Activated effector memory CD4-positive, alpha-beta T cell treated with anti-CD3 and anti-CD28 coated beads, Interleukin-2, amount 50 U/mL, for 16 hours (primary cell): ENCODE measurements around the gene ARHGEF7.
"Not testable (repeated sequence)": the region's sequence is repeated elsewhere in the genome, so short reads cannot be mapped to it uniquely, and the experiment has no call there.

ENCODE experiments used
- DNase-seq: peaks from one replicate; pipeline ENCODE4 v3.0.0-alpha.2; 2020

Gene ARHGEF7

DNA sequence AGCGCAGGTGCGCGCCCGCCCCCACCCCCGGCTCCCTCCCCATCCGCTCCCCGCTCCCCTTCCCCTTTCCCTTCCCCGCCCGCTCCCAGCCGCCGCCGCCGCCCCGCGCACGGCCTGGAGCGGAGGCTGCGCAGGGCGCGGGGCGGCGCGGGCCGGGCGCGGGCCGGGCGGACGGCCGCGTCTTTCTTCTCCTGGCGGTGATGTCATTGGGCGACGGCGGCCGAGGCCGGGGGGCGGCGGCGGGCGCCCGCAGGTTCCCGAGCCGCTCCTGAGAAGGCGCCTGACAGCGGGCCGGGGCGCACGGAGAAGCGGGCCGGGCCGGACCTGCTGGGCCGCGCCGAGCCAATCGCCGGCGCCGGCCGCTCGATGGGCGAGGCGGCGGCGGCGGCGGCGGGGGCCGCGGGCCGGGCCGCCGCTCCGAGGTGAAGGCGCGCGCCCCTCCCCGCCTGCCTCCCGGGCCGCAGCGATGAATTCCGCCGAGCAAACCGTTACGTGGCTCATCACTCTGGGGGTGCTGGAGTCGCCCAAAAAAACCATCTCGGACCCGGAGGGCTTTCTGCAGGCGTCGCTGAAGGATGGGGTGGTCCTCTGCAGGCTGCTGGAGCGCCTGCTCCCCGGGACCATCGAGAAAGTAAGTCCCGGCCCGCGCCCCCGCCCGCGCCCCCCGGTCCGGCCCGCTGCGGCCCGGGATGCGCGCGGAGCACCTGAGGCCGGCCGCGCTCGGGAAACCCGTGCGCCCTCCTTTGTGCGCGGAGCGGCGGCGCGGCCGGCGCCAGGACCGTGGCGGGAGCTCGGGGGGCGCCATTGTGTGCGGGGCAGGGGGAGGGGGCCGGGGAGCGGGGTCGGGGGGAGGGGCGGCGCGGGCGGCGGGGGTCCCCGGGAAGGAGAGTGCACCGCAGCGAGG is at the start of gene ARHGEF7:
Gene ARHGEF7 (plus strand): TSS at position 250 of the 904 bp plus-strand sequence. CDS start 217 bp downstream, at position 467.
- no peak for DNase-seq

GRCh38 chr13:111065698-111066097 is 49.4 kb upstream of the ARHGEF7 start:
- DNase-seq: no peak

DNA sequence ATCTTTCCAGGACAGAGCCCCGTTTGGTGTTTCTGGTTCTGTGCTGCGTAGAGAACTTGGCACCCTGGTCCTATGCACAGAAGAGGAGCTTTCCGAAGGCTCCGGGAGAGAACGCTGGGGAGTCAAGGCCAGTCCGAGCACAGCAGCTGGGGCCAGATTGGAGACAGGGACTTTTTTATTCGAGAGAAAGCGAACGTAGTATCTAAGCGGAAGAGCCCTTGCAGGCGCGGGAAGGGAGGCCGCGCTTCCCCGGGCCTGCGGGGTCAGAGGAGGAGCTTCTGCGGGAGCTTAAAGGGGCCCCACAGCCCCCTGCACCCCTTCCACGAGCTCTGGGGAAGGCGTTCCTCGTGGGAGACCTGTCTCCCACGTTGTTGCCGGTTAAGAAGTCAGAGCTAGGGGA is 48.6 kb upstream of the ARHGEF7 start:
- DNase-seq: no peak

- no peak for DNase-seq
Observed at GRCh38 chr13:111068009-111068350, 47.1 kb upstream of the ARHGEF7 start.

DNA sequence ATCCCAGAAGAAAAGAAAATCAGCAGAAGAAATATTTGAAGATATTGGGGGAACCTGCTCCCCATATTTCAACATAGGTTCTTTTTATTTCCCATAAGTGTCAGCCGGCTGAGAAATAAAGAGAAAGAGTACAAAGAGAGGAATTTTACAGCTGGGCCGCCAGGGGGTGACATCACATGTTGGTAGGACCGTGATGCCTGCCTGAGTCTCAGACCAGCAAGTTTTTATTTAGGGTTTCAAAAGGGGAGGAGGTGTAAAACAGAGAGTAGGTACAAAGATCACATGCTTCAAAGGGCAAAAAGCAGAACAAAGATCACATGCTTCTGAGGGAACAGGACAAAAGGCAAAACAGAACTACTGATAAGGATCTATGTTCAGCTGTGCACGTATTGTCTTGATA is 44.0 kb upstream of the ARHGEF7 start:
- not testable (repeated sequence) for DNase-seq

- DNase-seq: not testable (repeated sequence)
Observed at GRCh38 chr13:111071526-111071925, 43.6 kb upstream of the ARHGEF7 start.

DNA sequence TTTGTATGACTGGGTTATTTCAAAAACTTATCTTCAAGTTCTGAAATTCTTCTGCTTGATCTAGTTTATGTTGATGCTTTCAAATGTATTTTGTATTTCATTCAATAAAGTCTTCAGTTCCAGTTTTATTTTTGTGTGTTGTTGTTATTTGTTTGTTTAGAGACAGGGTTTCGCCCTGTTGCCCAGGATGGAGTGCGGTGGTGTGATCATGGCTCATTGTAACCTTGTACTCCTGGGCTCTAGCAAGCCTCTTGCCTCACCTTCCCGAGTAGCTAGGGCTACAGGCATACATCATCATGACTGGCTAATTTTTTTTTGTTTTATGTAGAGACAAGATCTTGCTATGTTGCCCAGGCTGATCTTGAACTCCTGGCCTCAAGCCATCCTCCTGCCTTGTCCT is 40.3 kb upstream of the ARHGEF7 start:
- DNase-seq: no peak

DNA sequence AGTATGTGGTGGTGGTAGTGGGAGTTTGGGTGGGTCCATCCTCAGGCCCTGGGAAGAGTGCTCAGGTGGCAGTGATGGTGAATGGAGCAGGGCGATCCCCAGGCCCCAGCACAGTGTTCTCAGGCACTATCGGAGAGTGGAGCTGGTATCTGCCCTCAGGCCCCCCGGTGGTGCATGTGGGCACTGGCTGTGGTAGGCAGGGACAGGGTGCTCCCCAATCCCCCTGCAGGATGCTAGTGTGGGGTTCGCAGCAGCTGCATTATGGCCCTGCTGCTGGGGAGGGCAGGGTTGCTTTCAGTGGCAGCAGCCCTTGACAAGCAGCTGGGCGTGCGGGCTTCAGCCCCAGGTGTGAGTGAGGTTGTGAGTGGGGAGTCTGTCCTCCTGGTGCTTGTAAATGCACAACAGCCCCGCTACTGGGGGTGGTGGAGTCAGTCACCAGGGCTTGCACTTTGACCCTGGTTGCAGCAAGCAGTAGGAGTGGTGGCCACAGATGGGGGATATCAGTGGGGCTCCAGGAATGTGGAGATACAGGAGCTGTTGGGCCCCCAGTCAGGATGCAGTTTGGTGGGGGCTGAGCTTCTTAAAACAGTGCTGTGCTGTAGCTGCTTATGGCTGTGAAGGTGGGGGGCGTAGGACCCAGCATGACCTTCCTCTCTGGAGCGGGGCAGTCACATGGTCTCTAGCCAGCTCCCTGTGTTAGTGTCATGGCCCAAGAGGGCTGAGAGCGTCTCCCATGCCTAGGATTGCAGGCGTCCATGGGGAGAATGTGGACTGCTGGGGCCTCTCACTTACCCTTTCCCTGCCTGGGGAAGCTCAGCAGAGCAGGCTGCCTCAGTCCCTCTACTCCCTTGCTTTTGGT is 38.7 kb upstream of the ARHGEF7 start:
- DNase-seq: no peak

DNA sequence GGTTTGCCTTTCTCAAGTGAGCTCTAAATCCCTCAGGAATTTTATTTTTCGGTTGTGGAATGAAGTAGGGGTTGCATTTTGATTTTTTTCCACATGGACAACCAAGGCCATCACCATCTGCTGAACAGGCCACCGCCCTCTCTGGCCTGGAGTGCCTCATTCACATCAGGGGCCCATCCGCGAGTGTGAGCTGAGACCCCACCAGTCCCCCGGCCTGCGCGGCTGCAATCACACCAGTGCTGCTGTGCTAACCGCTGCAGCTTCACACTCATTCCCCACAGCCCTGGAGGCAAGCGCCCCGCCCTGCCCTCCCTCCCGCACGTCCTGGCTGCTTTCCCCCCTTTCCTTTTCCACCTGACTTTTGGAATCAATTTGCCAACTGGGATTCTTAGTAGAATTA is 35.7 kb upstream of the ARHGEF7 start:
- no peak for DNase-seq

DNA sequence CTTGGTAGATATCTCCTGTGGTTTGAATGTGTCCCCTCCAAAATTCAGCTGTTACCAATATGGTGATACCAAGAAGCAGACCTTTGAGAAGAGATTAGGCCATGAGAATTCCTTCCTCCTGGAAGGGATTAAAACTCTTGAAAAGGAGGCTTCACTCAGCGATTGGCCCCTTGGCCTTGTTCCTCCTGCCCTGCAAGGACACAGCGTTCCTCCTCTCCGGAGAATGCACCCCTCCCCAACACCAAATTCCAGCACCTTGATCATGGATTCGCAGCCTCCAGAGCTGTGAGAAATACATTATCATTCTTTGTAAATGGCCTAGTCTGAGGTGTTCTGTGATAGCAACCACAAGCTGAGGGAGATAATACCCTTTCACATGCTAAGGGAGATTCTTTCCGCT is 34.5 kb upstream of the ARHGEF7 start:
- DNase-seq: no peak

- no peak for DNase-seq
Observed at GRCh38 chr13:111082240-111082639, 32.9 kb upstream of the ARHGEF7 start.

- not testable (repeated sequence) for DNase-seq
Observed at GRCh38 chr13:111082769-111083168, 32.3 kb upstream of the ARHGEF7 start.

- not testable (repeated sequence) for DNase-seq
Observed at GRCh38 chr13:111083693-111084092, 31.4 kb upstream of the ARHGEF7 start.

GRCh38 chr13:111090169-111090568 is 24.9 kb upstream of the ARHGEF7 start:
- no peak for DNase-seq

- DNase-seq: no peak
Observed at GRCh38 chr13:111092685-111093084, 22.4 kb upstream of the ARHGEF7 start.

DNA sequence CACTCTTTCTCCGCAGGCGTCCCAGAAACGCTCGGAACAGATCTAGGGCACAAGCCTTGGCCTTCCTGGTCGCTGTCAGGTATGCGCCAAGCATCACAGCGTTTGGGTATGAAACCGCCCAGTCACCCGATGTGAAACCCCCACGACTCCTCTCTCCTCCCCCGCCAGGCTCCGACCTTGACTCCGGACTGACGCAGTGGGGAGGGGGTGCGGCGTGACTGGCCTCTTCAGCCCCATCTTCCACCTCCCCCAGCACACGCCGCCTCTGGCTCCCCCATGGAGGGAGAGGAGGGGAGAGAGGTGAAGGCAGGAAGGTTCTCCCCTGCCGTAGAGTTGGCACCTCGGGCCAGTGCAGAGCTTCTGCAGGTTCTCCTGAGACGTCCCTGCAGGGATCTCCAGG is 22.0 kb upstream of the ARHGEF7 start:
- DNase-seq: no peak

DNA sequence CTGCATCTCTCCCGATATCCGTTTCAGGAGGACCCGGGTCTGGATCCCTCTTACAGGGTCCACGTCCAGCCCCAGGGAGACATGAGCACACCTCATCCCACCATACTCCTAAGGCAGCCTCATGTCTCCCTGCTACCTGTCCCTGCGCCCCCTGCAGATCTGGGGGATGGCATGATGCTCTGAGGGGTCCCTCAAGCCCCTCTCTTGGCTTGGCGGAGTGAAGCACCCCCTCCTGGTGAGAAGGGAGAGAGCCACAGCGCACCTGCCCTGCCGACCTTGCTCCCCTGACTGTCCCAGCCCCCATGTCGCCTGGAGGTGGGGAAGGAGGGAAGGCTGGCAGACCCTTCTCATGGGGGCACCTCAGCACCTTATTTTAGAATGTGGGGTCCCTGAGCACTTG is 21.5 kb upstream of the ARHGEF7 start:
- DNase-seq: no peak

- no peak for DNase-seq
Observed at GRCh38 chr13:111095031-111095840, 19.9 kb upstream of the ARHGEF7 start.

DNA sequence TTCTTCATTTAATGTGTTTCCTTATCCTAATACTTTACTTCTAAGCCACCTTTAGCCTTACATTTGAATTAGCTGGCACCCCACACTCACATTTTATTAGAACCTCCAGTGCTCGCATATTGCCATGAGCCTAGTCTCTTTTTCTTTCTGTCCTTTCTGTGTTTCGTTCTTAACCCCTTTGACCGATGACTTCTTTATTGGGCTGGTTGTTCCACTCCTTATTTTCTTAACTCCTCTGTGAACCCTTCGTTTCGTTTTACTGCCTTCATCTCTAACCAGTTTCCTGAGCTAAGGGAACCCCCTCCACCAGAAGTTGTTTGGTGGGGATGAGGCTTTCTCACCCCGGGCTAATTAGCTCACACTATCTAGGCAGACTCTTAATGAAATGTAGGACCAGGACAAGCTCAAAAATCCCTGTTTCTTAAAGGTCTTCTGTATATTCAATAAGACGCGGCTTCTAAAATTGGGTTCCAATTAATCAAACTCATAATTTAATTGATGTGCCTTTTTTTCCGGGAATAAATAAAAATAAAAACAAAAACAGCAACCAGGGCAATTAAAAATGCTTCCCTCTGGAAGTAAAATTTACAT is 19.1 kb upstream of the ARHGEF7 start:
- DNase-seq: no peak

DNA sequence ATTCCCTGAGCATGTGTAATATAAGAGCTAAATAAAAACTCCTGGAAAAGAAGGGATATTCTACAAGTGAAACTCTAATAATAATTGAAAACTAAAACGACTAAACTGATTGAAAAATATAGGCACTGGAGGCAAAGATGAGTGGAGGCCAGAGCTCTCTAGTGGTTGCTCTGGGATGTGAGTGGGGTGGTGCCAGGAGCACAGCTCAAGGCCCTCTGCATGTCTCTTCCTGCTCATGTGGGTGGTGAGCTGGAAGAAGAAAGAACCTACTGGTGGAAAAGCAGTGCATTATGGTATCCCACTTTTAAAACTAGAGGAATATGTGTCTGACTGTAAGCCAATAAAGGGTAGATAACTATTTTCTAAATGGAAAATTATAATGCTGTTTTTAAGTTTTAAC is 15.8 kb upstream of the ARHGEF7 start:
- DNase-seq: no peak

DNA sequence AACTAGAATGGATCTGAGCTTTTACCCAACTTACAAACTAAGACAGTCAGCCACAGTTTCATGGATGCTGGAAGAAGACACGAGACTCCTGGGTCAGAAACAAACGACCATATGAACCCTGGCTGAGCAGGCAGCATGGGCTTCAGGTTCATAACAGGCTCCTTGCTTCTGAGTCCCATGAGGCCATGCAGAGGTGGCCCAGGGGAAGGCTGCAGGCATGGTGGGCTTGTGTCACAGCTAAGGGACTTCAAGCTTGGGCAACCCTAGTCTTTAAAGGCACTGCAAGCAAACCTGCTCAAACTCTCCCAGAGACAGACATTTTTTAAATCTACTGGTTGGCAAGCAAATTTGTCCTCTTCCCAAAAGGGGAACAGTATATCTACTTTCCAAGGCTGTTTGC is 5.1 kb upstream of the ARHGEF7 start:
- no peak for DNase-seq

DNA sequence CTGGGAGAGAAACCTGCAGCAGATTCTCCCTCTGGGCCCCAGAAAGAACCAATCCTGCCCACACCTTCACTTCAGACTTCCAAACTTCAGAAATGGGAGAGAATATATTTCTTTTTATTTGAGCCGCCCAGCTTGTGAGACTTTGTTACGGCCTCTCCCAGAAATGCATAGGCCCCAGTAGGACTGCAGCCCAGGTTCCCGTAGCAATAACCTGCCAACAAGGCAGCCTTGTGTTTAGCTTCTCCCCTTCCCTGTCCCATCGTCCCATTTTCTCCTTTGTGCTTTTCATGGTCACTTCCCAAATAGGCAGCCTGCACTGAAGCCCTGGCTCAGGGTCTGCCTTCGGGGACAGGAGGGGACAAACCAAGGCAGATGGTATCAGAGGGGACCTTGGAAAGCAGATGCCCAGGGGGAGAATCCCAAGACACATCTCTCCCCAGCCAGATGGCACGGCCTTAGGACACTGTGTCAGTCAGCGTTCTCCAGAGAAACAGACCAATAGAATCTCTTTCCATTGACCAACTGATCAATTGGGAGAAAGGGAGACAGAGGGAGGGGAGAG is 3.7 kb upstream of the ARHGEF7 start:
- DNase-seq: no peak
